Activated CD4-positive, alpha-beta T cell treated with anti-CD3 and anti-CD28 coated beads for 48 hours (primary cell): ENCODE results near the gene PRLHR.
"Not testable (repeated sequence)": the region's sequence is repeated elsewhere in the genome, so short reads cannot be mapped to it uniquely, and the experiment has no call there.

Experiments used
- DNase-seq: peaks from one replicate; pipeline ENCODE4 v3.0.0-alpha.2; 2020

The PRLHR gene

GRCh38 chr10:118595598-118596425, at the start of gene PRLHR:
PRLHR (minus strand) TSS chr10:118595648; CDS start chr10:118595244, 404 bp downstream.
- DNase-seq = peak; percentile 13

GRCh38 chr10:118642228-118642627, 46.8 kb upstream of the PRLHR start:
- no peak for DNase-seq

GRCh38 chr10:118638680-118639079, 43.2 kb upstream of the PRLHR start:
- no peak for DNase-seq

GRCh38 chr10:118635674-118636402, 40.4 kb upstream of the PRLHR start:
- DNase-seq = no peak

GRCh38 chr10:118633786-118634185, 38.3 kb upstream of the PRLHR start:
- DNase-seq = no peak

- DNase-seq = no peak
Measured at GRCh38 chr10:118629211-118629610, 33.8 kb upstream of the PRLHR start.

GRCh38 chr10:118628397-118628796, 32.9 kb upstream of the PRLHR start:
- no peak for DNase-seq

GRCh38 chr10:118626953-118627352, 31.5 kb upstream of the PRLHR start:
- DNase-seq = no peak

GRCh38 chr10:118625504-118625903, 30.1 kb upstream of the PRLHR start:
- DNase-seq = no peak

GRCh38 chr10:118624747-118625146, 29.3 kb upstream of the PRLHR start:
- no peak for DNase-seq

- DNase-seq = peak; percentile 51
Measured at GRCh38 chr10:118621304-118621942, 26.0 kb upstream of the PRLHR start.

GRCh38 chr10:118613863-118614262, 18.4 kb upstream of the PRLHR start:
- not testable (repeated sequence) for DNase-seq

- DNase-seq = no peak
Measured at GRCh38 chr10:118610577-118610976, 15.1 kb upstream of the PRLHR start.

GRCh38 chr10:118607768-118608354, 12.4 kb upstream of the PRLHR start:
- DNase-seq = no peak

GRCh38 chr10:118605694-118606093, 10.2 kb upstream of the PRLHR start:
- no peak for DNase-seq

- no peak for DNase-seq
Measured at GRCh38 chr10:118596426-118597124, 1.1 kb upstream of the PRLHR start.

- DNase-seq = no peak
Measured at GRCh38 chr10:118595064-118595420, 406 bp downstream of the PRLHR start.

GRCh38 chr10:118594392-118595063, 920 bp downstream of the PRLHR start:
- DNase-seq = peak; percentile 57

GRCh38 chr10:118592675-118593330, 2.6 kb downstream of the PRLHR start:
- DNase-seq = no peak

GRCh38 chr10:118590334-118590733, 5.1 kb downstream of the PRLHR start:
- no peak for DNase-seq

- DNase-seq = no peak
Measured at GRCh38 chr10:118587881-118588651, 7.4 kb downstream of the PRLHR start.
